Endometrium (tissue), 2 donors: ENCODE data around the gene VEZT.
A peak's percentile ranks its signal among the peaks of the same experiment; 100 is the strongest.
"Not testable (repeated sequence)": the region's sequence is repeated elsewhere in the genome, so short reads cannot be mapped to it uniquely, and the experiment has no call there.

Experiments used
- FAIRE-seq: peaks from 2 replicates; lab custom pipeline; 2012; peaks lifted over from hg19 to GRCh38; lab: Jason Lieb, UNC
- donor health status: control.
- donor health status: control.

The VEZT gene

DNA sequence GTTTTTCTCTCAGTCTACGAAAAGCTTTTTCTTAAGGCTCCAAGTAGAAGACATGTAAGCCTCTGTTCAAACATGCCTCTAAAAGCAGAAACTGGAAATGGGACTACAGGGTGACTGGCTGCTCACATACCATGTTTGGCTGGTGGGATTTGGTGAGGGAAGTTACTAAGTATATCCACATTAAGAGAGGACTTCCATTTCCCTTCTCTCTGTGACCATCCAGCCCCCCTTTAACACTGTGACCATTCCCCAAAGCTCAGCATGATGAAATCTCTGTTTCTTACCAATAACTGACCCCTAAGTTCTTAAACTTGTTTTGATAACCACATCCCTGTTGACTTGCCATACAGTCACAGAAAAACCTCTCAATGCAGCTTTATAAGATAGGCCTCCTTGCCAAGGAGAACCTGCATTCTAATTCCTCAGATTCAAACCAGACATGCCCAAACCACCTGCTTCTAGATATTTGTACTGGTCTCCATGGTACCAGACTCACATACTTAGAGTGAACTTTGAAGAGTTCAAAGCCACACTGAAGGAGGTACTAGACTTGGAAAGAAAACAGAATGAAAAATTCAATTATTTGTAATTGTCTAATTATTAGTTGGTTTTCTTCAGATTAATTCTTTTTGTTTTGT is 102.2 kb downstream of the VEZT start:
- FAIRE-seq: no peak

DNA sequence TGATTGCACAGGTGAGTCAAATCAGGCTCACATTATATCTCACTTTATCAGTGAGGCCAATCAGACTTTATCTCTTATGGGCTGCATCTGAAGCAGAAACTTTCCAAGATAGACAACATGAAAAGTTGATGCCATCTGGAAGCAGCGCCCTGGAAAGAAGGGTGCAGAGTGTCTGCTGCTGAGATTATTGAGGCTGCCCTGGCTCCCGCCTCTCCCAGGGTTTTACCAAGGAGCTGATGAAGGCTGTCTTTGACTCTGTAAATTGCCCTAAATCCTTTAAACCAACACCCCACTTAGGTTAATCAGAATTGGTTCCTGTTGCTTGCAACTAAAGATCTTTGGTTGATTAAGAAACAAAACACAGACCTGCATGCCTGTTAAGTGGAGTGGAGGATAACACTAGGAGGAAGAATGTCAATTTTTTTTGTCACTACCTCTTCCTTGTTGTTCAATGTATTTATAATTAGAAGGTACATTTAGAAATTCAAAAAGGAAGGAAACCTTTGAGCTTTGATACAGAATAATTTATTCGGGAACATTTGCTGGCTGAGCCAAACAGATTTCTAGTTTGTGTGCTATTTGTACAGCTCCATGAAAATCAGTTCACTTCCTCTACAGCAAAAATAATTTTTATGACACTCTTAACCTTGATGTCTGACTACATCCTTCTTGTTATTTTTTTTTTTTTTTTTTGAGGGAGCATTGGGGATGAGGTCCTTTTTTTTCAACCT is 104.1 kb downstream of the VEZT start:
- peak; percentile 12 for FAIRE-seq

DNA sequence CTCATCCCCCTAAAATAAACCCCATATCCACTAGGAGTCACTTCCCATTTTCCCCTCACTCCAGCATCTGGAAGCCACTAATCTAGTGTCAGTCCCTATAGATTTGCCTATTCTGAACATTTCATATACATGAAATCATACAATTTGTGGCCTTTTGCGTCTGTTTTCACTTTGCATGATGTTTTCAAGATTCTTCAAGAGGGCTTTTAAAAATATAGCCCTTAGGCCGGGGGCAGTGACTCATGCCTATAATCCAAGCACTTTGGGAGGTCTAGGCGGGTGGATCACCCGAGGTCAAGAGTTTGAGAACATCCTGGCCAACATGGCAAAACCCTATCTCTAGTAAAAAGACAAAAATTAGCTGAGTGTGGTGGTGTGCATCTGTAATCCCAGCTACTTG is 104.7 kb downstream of the VEZT start:
- FAIRE-seq: no peak

- FAIRE-seq: no peak
These were observed 105.6 kb downstream of the VEZT start for GRCh38 chr12:95323212-95323611.

DNA sequence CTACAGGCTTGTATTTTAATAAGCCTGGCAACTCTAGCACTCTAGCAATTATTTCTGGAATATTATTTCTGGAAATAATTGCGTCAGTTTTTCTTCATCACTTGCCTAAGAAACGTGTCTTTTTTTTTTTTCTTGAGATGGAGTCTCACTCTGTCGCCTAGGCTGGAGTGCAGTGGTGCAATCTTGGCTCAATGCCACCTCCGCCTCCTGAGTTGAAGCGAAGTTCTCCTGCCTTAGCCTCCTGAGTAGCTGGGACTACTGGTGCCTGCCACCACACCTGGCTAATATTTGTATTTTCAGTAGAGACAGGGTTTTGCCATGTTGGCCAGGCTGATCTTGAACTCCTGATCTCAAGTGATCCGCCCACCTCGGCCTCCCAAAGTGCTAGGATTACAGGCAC is 106.6 kb downstream of the VEZT start:
- not testable (repeated sequence) for FAIRE-seq

GRCh38 chr12:95325501-95325900 is 107.9 kb downstream of the VEZT start:
- FAIRE-seq: no peak

DNA sequence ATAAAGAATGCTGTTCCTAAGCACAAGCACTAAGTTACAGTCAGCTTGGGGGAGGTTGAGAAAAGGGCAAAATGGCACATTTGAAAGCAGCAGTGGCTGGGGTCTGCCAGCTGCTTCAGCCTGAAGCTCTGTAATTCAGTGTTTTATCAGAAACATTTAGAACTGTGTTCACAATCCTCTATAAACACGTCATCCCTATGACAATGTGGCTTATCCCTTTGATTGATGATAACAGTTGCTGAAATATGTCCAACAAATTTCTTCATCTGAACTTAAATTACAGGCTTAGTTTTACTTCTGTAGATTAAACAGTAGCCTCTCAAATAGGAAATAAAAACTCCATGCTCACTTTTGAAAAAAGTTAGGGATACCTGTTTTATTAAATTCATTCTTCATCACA is 108.8 kb downstream of the VEZT start:
- no peak for FAIRE-seq

- FAIRE-seq: no peak
These were observed 109.2 kb downstream of the VEZT start for GRCh38 chr12:95326855-95327254.

DNA sequence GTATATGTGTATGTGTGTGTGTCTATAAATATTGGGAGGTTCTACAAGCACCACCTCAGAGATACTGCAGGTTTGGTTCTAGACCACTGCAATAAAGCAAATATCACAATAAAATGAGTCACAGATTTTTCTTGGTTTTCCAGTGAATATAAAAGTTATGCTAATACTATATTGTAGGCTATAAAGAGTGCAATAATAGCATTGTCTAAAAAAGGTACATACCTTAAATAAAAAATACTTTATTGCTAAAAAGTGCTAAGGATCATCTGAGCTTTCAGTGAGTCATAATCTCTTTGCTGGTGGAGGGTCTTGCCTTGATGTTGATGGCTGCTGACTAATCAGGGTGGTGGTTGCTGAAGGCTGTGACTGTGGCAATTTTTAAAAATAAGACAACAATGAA is 111.1 kb downstream of the VEZT start:
- no peak for FAIRE-seq

DNA sequence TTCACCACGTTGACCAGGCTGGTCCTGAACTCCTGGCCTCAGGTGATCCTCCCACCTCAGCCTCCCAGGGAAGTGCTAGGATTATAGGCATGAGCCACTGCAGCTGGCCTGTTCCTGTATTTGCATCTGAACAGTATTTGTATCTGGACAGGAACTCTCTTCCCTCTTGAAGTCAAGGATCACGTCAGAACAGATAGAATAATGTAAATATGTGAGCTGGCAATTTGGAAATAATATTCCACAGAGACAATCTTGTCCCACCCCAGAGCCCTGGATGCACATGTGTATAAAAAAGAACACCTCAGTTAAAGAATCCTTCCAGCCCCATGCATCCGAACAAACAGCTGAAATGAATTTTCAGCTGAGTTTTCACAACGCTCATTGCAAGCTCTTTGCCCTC is 118.3 kb downstream of the VEZT start:
- no peak for FAIRE-seq

DNA sequence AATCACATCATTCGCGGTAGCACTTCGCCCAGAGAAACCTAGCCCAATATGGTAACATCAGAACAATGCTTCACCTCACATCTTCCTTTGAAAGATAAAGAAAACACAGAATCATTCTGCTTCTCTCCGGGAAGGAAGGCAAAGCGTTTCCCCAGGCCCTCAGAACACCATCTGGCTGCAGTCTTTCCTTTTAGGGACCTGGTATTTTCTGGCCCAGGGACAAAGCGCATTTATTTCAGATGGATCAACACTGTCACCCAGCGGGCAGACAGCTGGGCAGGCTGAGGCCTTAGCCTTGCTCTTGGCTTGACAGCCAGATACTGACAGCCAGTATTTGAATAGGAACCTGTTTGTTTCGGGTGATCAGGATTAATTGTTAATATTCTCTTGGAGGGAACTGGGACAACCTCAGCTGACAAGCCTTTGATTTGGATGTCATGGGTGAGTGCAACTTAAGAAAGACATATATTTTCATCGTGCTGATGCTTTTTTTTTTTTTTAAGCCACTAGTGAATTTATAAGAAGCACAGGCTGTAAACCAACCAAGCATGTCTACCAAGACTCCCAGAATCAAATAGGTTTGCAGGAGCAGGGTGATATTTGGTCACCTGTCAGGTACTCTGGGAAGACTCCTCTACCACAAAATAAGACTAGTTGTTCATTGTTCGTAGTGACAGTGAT is 118.9 kb downstream of the VEZT start:
- FAIRE-seq: peak; percentile 23

DNA sequence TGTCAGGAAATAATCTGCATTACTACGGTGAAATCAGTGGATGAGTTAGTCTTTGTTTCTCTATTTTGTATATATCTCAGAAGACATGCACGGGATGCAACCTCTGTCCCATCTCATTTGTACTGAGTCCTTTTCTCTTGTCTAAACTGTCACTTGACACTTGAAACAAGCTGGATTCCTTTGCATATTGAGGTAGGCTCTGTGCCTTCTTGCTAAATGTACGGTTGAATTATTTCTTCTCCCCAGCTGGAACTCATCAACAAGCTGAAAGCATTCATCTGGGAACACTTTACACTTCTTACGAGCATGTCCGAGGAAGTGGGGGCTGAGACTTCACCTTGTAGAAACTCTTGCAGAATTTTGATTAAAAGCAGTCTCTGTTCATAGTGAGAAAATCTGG is 119.5 kb downstream of the VEZT start:
- FAIRE-seq: no peak

- no peak for FAIRE-seq
These were observed 121.6 kb downstream of the VEZT start for GRCh38 chr12:95339086-95339788.

DNA sequence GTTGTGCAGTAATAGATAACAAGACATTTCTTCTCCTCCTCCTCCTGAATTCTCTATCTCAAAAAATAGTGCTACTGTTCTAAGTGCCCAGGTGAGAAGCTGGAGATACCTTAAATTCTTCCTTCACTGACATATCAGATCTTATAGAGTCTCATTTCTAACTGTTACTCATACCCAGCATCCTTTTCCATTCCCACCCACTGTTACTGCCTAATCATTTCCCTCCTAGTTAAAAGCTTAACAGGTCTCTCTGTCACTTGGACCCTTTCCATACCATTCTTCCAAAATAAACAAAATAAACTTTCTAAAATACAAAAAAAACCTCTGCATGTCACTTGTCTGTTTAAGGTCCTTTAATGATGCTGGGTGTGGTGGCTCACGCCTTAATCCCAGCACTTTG is 124.4 kb downstream of the VEZT start:
- no peak for FAIRE-seq

- no peak for FAIRE-seq
These were observed 126.0 kb downstream of the VEZT start for GRCh38 chr12:95343461-95344230.

DNA sequence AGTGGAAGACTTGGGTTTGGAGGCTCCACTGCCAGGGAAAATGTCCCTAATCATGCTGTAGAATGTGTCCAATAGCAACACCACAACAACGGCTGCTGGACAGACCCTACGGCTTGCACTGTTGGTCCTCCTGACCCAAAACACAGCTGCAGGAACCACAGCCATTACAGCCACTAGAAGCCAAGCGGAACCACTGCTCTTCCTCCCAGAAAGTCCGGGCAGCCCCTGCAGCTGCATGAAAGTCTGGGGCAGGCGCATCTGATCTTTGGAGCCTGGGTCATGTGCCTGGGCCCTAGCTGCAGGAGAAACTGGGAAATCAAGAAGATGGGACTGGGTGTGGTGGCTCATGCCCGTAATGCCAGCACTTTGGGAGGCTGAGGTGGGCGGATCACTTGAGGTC is 131.7 kb downstream of the VEZT start:
- FAIRE-seq: no peak

- no peak for FAIRE-seq
These were observed 134.1 kb downstream of the VEZT start for GRCh38 chr12:95351748-95352147.
